Kidney (tissue), 14 donors: ENCODE data around the gene DIRAS3. TPM values are rescaled to one million over a fixed set of nuclear protein-coding genes. Genes with fewer than 3 reads are reported as not detected.

ENCODE experiments used
- DNase-seq, 5 donors: peaks; one replicate each; pipeline ENCODE4 v3.0.0-alpha.2; 2013 to 2020
- FAIRE-seq: peaks from 2 replicates; lab custom pipeline; 2012; peaks lifted over from hg19 to GRCh38; lab: Jason Lieb, UNC
- H3K27ac ChIP-seq, 2 donors: one replicate each; pipeline ENCODE4 v1.7.0; 2013; ENCODE audit warnings: low read depth in 2 of 2, low read length in 2 of 2, inconsistent platforms in 1 of 2
- H3K27me3 ChIP-seq: one replicate; pipeline ENCODE4 v1.7.1; 2013; ENCODE audit warnings: low read length, inconsistent platforms; ENCODE audit not compliant: control insufficient read depth, insufficient read depth
- H3K36me3 ChIP-seq, 3 donors: one replicate each; pipeline versions ENCODE4 v1.7.0 to v1.7.1; 2013; ENCODE audit warnings: low read length in 3 of 3, control low read depth in 1 of 3, inconsistent platforms in 1 of 3; ENCODE audit not compliant: insufficient read depth in 3 of 3, control insufficient read depth in 2 of 3
- H3K4me1 ChIP-seq, 3 donors: one replicate each; pipeline versions ENCODE4 v1.7.0 to v1.7.1; 2013; ENCODE audit warnings: low read length in 3 of 3, inconsistent platforms in 1 of 3, low read depth in 1 of 3; ENCODE audit not compliant: control insufficient read depth in 2 of 3, insufficient read depth in 2 of 3
- H3K4me3 ChIP-seq, 3 donors: one replicate each; pipeline versions ENCODE4 v1.7.0 to v1.8.1; 2013; ENCODE audit warnings: low read length in 3 of 3, control low read depth in 1 of 3, inconsistent platforms in 1 of 3
- H3K9ac ChIP-seq, 3 donors: one replicate each; pipeline versions ENCODE4 v1.7.0 to v1.7.1; 2013; ENCODE audit warnings: low read length in 3 of 3, control low read depth in 1 of 3, inconsistent platforms in 1 of 3
- H3K9me3 ChIP-seq, 3 donors: one replicate each; pipeline versions ENCODE4 v1.7.0 to v1.7.1; 2013; ENCODE audit warnings: low read length in 3 of 3, control low read depth in 1 of 3, inconsistent platforms in 1 of 3; ENCODE audit not compliant: control insufficient read depth in 2 of 3, insufficient read depth in 1 of 3
- CTCF ChIP-seq: IDR thresholded peaks from 3 replicates; pipeline ENCODE4 v1.5.1; 2012; ENCODE audit warnings: mild to moderate bottlenecking, moderate library complexity, borderline replicate concordance; ENCODE audit not compliant: insufficient read depth; ENCODE audit errors: extremely low read depth
- intact Hi-C: fragments of 100-400 bp; cut with DNase I; formaldehyde crosslinking; loops from one replicate; pipeline ENCODE4 v1.11.1; 2022
- polyA plus RNA-seq: library from polyadenylated mRNA; stranded (reverse); fragments of 350-450 nt; fragmentation: Illumina TruSeq; extraction: RNeasy Lipid Tissue Mini Kit (QIAGEN cat#74804); gene quantifications from one replicate; pipeline ENCODE4 v1.2.3, GENCODE V29; 2014; ENCODE audit warnings: low read depth, low replicate concordance; ENCODE audit not compliant: insufficient read depth
- total RNA-seq: library from RNA; stranded (reverse); fragmentation: NEBNext Ultra II Directional; extraction: Animal tissue kit (Norgen Biotek cat#: 25700); gene quantifications from one replicate; pipeline ENCODE4 v1.2.1, GENCODE V29; 2021
- donor health status: control.
- donor health status: control.
- donor health status: control.
- donor health status: control.
- donor health status: control.
- donor health status: DM: yes; HTN: yes; CAD: no.
- donor health status: Normal renal cell carcinoma (clear cell type).

DIRAS3 gene
- total and polyA plus RNA-seq, 2 donors from 2014 or later = 8.8 to 13.2 TPM

DNA sequence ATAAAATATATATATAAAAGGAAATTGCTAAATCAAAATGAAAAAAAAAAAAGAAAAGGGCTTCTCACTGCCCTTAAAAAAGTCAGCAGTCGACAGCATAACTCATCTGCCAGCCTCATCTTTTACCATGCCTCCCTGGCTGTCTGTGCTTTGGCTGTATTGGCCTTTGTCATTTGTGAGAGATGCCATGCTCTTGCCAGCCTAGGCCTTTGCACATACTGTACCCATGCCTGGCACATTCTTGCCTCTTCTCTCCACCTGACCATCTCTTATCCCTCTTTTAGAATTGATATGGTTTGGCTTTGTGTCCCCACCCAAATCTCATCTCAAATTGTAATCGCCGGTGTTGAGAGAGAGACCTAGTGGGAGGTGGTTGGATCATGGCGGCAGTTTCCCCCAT, 37.1 kb downstream of the DIRAS3 start:
- no peaks in the 10 kb centered on the region for H3K4me1 ChIP-seq
- H3K27me3 ChIP-seq = no peaks in the 10 kb centered on the region
- H3K36me3 ChIP-seq = no peaks in the 10 kb centered on the region
- no peak overlapping the region for H3K4me3 ChIP-seq
- TF ChIP-seq CTCF = no peak
- H3K9me3 ChIP-seq = no peaks in the 10 kb centered on the region
- no peak overlapping the region for H3K27ac ChIP-seq
- no peak for FAIRE-seq
- no peak for DNase-seq
- intact Hi-C loops = no loop called here
- no peak overlapping the region for H3K9ac ChIP-seq

DNA sequence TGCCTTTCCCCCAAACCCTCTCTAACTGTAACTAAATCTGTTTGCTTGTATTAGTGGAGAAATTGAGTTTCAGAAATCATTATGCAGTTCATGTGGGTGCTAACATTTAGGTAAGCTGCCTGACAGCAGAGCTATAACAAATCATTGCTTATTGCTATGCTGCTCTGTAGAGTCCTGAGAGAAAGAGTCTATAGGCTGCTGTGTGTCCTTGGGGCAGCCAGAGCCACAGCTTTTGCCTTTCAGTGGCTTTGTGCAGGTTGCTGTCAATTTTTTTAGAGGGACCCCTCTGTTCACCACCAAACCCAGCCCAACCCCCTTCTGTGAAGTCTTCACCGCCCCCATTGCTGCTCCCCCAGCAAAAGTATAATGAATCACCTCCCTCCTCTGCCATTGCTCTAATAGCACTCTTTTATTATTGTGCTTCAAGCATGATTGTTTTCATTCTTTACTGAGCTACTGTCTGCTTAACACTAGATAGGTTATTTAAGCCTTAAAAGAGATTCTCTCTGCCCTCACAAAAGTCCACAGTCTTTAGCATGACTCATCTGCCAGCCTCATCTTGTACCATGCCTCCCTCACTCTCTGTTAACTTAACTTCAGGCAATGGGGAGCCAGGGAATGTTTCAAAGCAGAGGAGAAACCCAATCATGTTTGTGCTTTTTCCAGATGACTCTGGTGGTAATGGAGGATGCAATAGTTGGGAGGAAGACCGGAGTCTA, 38.6 kb downstream of the DIRAS3 start:
- Histone ChIP-seq H3K27ac (no peak overlapping the region), H3K9me3 (no peaks in the 10 kb centered on the region), H3K36me3 (no peaks in the 10 kb centered on the region), H3K27me3 (no peaks in the 10 kb centered on the region), H3K4me1 (no peaks in the 10 kb centered on the region), H3K4me3 (no peak overlapping the region), H3K9ac (no peak overlapping the region)
- DNase-seq = no peak
- no peak for TF ChIP-seq CTCF
- intact Hi-C loops = no loop called here
- no peak for FAIRE-seq

DNA sequence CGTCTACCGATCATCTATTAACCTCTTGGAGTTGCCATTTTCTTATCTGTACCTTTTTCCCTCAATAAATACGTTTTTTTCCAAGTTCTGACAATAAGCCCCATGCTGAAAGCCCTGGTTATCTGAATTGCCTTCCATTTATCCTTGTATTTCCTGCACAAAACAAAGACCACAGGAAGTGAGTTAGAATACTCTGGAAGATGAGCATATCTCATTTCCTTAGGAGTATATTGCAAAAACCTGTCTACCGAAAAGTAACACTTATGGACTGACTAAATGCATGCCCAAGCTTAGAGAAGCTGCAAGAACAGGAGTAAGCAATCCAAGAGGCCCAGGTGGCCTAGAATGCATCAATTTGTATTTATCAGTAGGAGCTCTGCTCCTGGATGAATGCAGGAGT, 39.9 kb downstream of the DIRAS3 start:
- FAIRE-seq = no peak

More for the DNA sequence above, 39.9 kb downstream of the DIRAS3 start:
- H3K9me3 ChIP-seq = no peaks in the 10 kb centered on the region
- H3K27ac ChIP-seq = no peak overlapping the region
- H3K9ac ChIP-seq = no peak overlapping the region
- no peaks in the 10 kb centered on the region for H3K27me3 ChIP-seq
- intact Hi-C loops = no loop called here
- no peaks in the 10 kb centered on the region for H3K4me1 ChIP-seq
- H3K4me3 ChIP-seq = no peak overlapping the region
- no peak for DNase-seq
- no peaks in the 10 kb centered on the region for H3K36me3 ChIP-seq
- no peak for TF ChIP-seq CTCF
